Spleen (tissue), 7 donors: ENCODE results near the gene STK40.

Source experiments
- CTCF ChIP-seq, 11 experiments: fragments of 200-600 bp in 7 of 11; fragments of 450-650 bp in 4 of 11; sonication (generic) in 4 of 11; IDR thresholded peaks in 8 of 11; conservative IDR thresholded peaks in 3 of 11; 1 replicate in 7 of 11; 2 replicates in 4 of 11; pipeline versions ENCODE4 v1.4.0 to v1.8.0; 2016 to 2021; ENCODE audit warnings: antibody characterized with exemption in 11 of 11, inconsistent platforms in 4 of 11, mild to moderate bottlenecking in 1 of 11
- POLR2A ChIP-seq, 3 donors: fragments of 450-650 bp; IDR thresholded peaks; one replicate each; pipeline ENCODE4 v1.5.1; 2017; ENCODE audit warnings: antibody characterized with exemption in 3 of 3, mild to moderate bottlenecking in 1 of 3
- POLR2AphosphoS5 ChIP-seq, 3 donors: sonication (generic); formaldehyde crosslinking; IDR thresholded peaks; one replicate each; pipeline ENCODE4 v1.5.1; 2017; ENCODE audit warnings: antibody characterized with exemption in 3 of 3
- donor health status: DM: no; HTN: no; CAD: no; lungs with moderate emphysema.
- donor health status: DM: no; HTN: no; CAD: no.
- donor health status: DM: no; HTN: no; CAD: no.

GRCh38 chr1:36402504-36402890, 16.8 kb upstream of the STK40 start:
- TF ChIP-seq CTCF (IDR thresholded peaks at IDR 0.05 in 8 of 11, conservative IDR thresholded peaks at IDR 0.05 in 3 of 11) (no peak), POLR2AphosphoS5 (IDR thresholded peaks at IDR 0.05) (no peak), POLR2A (IDR thresholded peaks at IDR 0.05) (no peak)
